ENCODE measurements around the gene CAPN12.

CAPN12 gene

DNA sequence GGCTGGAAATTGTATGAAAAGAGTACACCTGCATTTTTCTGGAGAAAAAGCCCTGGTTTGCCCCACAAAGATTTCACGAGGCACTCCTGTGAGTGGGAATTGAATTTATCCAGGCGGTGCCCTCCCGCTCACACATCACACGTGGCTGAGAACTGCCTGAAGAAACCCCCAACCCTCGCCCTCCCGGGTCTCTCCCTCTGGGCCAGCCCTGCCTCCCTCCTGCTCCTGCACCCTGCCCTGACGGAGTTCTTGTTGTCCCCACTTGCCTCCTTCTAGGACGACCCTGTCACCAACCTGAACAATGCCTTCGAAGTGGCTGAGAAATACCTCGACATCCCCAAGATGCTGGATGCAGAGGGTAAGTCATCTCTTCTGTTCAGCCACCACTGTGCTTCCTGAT lies 35.2 kb downstream of the CAPN12 start:
- DNase-seq: no peak

DNA sequence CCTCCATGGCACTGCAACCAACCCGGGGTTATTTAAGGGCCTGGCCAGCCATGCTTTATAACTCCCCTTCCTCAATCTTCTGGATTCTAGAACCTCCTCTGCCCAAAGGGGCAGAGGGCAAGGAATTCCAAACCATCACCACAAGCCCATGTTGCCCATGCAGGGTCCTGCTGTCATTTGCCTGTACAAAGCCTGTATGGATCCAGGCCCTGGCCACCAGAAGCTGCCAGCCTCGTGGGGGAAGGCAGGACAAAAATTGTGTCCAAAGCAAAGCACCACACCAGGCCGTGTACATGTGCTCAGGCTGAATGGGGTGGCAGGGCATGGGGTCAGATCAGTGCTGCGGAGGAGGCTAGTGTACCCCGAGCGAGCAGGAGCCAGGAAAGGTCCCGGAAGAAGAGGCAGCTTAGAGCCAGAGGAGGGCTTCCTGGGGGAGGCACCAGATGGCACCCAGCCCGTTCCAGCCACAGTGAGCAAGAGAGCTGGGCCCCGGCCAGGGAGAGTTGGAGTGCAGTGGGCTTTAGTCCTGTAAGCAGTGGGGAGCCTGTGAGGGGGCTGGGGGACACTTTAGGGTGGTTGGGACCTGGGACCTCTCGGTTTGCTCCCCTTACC lies 35.8 kb downstream of the CAPN12 start:
- DNase-seq: no peak

DNA sequence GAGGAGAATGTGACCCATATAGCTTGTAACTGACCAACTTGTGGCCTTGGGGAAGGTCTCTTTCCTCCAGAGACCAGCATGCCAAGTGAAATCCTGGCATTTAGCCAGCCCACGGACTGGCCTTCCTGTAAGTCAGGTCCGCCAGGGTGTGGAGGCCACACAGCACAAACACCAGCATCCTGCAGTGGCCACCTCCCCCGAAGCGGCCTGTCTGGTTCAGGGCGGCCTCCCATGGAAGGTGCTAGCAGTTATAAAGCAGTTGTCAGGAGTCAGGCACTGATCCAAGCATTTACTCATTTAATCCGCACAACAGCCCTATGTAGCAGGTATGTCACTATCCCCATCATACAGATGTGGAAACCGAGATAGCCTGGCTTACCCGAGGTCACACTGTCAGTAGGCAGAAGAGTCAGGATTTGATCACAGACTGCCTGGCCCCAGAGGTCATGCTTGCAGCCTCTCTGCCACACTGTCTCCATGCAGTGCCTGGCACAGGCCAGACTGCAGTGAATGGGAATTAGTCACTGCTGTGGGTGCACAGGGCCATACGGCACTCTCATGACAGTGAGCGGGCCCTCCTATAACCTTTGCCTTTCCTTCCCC lies 36.7 kb downstream of the CAPN12 start:
- DNase-seq: no peak

DNA sequence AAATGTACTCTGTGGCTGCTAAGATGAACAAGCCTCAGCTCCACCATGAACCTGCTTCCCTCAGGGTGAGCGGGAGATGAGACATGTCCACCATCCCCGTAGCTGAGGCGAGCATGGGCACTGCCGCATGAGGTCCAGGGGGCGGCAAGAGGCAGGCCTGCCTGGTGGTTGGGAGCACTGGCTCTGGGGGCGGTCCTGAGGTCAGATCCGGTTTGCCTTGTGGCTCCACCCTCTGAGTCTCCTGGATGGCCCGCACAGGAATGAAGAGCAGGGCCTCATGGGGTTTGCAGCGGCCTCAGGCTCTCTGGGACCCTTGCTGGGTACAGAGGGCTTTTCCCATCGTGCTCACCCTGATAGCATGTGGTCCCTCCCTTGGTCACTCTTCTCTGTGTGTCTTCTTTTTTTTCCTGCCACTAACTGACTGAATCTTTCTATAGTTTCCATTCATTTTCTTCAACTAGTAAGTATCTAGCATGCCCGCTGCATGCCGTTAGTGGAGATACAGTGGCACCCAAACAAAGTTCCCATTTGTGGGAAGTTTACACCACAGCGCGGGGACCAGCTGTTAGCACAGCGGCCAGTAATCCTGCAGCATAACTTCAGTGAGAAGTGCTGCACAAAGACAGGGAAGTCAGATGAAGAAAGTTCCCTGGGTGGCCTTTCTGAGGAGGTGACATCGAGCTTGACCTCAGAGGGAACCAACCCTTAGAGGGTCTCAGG lies 37.3 kb downstream of the CAPN12 start:
- no peak for DNase-seq

DNA sequence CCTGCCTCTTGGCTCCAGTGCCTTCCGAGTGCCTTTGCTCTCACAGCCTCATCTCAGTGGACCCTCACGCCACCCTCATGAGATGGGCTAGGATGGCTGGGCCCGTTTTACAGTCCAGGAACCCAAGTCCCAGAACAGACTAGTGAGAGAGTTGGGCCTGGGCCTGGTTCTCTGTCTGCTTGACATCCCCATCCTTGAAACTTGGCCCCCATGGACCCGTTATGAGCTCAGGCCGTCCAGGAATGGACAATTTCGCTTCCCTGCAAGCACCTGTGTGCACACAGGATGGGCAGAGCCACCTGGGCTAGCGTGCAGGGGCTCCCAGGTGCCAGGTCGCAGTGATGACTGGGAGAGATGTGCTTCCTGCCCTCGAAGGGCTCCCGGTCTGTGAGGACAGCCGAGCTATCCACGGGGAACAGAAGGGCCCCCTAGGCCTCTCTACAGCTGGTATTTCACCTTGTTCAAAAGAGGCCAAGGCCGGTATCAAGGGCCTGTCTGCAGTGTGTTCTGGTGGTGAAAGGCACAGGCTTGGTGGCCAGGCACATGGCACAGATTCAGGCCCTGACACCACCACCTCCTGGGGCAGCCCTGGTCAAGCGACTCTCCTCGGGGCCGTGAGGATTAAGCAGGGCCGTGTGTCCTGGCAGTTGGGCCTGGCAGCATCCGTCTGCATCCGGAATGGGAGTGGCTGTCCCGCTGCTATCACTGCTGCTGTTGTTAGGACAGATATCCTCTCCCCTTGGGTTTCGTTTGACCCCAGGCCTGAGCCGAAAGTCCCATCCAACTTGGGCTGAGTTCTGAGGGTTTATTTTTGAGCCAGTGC lies 38.9 kb downstream of the CAPN12 start:
- no peak for DNase-seq

DNA sequence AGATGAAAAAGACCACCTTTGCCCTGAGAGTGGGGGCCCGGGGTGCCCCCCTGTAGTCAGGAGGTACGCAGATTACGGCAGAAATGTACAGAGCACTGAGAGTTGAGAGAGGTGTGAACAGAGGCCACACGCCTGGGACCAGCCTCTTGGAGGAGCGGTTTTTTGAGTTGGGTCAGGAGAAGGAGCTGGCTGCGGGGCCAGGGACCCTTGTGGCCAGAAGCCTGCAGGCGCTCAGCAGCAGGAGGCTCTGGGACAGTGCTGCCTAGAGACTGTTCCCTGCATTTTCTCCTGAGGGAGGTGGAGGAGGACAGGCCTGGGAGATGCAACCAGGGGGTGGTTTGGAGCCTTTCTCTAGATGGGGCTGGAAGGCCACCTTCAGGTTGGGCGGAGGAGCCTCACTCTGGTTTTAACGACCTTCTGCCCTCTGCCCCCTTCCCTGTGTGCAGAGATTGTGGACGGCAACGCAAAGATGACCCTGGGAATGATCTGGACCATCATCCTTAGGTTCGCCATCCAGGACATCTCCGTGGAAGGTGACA lies 39.7 kb downstream of the CAPN12 start:
- no peak for DNase-seq

DNA sequence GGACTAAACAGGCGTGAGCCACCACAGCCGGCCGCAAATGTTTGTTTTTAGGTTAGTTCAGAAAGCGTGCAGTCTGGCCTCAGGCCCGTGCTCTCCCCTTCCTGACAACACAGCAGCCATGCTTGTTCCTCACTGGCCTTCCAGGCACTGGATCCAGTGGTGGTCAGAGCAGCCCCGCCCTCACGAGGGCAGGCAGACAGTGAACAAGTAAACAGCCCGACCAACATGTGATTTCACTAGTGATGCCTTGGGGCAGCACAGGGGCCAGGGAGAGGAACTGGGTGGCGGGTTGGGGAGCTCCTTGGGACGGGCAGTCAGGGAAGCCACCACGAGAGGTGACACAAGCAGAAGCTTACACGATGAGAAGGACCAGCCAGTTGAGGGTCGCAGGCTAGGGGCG lies 40.8 kb downstream of the CAPN12 start:
- no peak for DNase-seq

DNA sequence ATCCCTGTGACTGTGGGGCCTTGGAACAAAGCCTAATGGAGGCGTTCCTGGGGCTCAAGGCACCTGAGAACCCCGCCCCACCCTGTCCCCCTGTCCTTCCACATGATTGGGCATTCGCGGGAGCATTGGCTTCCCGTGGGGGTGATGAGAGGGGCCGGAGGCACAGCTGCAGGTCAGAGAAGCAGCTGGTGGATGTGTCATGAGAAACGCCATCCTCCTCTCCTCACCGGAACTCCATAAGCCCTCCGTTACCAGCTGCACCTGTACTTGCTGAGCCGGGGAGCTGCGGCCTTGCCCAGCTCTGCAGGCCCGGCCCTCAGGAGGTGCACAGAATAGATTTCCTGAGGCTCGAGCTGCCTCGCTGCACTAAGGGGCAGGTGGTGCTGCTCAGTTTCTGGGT lies 42.0 kb downstream of the CAPN12 start:
- DNase-seq: no peak

DNA sequence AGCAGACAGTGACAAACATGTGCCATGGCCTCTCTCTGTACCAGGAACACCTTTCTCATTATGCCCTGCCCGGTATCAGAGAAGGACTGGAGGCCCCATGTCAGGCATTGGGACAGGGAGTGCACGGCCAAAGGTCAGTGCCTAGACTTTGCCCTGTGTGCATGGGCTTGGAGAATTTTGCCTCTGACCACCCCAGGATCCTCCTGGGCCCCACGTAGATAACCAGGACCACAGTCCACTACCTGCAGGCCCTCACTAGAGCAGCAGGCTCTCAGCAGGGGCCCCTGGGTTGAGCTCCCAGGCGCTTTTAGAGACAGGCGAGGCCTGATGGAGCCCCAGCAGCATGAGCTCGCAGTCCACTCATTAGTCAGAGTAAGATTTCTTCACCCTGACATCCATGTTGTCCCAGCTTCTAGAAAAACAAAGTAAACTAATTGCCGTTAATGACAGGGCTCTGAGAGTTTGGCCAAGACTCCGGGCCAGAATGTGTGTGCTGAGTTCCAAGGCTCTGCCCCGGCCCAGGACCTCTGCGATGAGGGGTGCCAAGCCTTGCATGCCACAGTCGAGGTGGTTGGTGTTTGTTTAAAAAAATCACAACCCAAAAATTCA lies 42.7 kb downstream of the CAPN12 start:
- no peak for DNase-seq

DNA sequence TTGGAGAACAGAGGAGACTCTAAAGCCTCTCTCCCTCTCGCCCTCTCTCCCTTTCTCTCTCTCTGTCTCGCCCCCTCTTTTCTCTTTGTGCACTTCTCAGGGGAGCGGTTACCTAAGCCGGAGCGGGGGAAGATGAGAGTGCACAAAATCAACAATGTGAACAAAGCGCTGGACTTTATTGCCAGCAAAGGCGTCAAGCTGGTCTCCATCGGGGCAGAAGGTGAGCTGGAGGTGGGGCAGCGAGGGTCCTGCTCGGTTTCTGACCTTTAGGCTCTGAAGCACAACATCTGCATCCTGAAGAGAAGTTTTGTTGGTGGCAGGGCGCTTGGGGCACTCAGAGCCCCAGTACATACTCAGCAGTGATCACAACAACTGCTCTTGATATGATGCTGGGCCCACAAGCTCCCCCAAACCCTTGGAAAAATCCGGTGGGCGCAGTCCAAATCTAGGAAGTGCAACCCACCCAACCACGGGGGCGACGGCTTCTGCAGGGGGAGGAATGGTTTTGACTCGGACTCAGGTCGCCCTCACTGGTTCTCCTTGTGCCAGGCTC lies 43.3 kb downstream of the CAPN12 start:
- no peak for DNase-seq

DNA sequence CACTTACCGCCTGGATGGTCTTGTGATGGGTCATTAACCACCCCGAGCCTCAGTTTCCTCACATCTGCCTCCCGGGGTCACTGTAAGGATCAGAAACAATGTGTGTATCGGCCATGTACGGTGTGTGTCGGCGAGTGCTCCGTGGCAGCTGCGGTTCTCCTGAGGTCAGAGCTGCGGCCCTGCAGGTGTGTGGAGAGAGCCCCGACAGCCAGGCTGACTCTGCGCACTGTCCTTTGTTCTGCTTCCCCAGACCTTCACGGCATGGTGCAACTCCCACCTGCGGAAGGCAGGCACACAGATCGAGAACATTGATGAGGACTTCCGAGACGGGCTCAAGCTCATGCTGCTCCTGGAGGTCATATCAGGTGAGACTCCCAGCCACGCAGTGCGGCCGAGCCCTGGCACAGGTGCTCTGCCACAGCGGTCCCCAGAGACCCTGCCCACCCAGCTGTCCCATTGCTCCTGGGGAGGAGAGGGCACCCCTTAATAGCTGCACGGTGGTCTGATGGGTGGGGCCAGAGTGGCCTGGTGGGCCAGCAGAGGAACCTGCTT lies 43.8 kb downstream of the CAPN12 start:
- no peak for DNase-seq

DNA sequence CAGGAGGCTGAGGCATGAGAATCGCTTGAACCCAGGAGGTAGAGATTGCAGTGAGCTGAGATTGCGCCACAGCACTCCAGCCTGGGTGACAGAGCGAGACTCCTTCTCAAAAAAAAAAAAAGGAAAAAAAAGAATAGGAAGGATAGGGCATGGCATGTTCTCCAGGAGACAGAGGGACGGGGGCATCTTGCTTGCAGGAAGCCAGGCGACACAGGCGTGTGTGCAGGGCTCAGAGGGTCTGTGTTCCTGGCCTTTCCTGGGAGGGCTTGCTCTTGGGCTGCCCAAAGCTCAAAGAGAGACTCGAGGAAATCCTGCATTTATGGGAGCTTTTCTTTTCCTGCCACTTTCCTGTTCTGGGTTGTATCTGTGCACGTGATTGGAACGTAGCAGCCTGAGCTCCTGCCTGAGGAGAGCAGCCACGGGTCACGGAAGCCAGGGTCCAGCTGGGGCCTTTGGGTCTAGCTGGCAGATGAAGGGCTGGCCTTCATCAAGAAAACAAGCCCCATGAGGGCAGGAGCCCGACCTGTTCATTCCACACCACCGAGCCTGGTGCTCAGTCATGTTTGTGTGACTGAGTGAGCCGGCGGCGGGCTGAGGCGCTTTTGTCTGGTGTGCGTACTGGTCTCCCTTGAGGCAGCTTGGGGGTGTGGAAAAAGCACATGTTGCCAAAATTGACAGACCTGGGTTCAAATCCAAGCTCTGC lies 44.5 kb downstream of the CAPN12 start:
- no peak for DNase-seq

DNA sequence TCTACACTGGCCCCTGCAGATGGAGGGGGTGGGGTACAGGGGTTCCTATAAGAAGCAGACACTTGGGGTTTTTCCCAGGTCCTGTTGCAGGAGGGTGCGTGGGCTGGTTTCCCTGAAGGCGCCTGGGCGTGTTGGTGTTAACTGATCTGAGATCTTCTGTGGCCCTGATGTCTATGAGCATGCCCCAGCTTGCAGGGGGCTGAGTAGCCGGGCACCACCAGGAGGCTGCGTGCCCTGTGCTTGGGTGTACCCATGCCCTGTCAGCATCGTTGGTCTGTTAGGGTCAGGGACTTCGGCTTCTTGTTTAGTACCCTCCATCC lies 45.3 kb downstream of the CAPN12 start:
- no peak for DNase-seq

DNA sequence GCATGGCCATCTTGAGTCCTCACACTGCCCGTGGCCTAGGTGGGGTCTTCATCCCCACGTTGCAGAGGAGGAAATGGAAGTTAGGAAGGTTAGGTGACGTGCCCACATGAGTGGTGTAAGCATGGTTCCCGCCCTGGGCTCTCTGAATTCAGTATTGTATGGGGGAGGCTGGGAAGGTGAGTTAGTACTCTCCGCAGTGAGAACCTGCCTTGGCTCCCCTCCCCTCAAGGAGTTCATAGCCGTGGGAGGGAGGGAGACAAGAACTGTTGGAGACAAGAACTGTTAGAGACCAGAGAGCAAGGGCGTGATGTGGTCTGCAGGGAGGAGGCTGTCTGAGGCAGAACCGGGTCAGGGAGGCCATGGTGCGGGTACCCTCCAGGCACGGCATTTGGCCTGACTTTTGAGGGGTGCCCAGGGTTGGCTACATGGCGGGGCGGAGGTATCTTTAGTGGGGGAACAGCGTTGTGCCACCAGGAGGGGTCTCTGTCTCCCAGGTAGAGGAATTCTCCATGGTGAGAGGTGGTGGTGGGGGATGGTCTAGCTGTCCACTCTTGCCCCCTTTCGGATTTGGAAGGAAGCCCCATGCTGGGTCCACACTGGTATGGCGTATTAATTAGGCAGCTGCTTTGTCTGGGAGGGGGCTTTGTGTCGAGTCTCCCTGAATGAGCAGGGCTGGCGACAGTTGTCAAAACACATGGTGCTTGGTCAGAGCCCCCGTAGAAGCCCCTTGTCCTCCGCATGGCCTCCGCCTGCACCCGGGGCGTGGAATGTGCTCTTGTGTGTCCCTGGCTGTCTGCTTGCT lies 45.8 kb downstream of the CAPN12 start:
- no peak for DNase-seq

DNA sequence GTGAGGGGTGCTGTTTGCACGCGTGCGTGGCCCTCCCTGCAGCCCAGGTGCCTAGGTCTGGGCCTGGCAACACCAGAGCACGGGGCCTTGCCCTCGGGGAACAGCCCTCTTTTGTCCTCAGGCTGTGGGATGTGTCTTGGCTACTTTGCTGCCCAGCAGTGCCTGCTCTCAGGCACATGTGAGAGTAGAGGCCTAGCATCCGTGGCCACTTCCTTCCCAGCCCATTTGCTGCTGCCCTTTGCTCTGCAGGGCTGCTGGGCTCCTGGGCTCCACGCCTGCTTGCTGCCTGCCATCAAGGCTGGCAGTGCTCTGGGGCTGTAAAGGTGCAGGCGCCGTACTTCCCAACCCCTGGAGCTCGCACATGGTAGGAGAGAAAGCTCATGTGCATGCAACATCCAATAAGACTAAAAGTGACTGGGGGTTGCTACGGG lies 46.6 kb downstream of the CAPN12 start:
- DNase-seq: no peak

DNA sequence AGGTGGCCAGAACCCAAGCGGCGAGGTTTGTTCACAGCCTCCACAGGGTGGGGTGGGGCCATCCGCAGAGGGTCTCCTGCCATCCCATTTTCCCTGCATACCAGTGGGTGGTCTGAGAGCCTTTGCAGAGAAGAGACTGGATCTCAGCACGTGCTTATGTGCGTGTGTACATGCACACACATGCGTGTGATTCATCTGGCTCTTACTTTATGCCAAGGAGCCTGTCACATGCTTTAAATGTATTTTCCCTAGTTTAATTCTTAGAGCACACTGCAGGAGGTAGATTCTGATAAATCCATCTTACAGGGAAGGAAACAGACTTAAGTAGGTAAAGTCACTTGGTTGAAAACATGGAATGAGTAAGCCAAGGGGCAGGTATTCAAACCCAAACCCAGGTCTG lies 47.1 kb downstream of the CAPN12 start:
- DNase-seq: no peak

DNA sequence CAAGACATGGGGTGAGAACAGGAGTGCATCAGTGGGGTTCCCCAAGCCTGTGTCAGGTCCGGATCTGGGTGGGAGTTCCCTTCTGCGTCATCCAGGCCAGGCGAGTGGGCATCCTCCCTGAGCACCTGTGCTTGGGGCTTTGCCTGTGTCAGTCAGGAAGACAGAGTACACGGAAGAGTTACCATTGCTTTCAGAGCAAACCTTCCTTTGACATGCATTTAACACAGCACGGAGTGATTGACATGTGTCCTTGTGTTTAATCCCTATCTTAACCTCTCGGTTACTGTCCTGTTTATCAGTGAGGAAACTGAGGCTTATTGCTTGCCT lies 47.6 kb downstream of the CAPN12 start:
- no peak for DNase-seq

DNA sequence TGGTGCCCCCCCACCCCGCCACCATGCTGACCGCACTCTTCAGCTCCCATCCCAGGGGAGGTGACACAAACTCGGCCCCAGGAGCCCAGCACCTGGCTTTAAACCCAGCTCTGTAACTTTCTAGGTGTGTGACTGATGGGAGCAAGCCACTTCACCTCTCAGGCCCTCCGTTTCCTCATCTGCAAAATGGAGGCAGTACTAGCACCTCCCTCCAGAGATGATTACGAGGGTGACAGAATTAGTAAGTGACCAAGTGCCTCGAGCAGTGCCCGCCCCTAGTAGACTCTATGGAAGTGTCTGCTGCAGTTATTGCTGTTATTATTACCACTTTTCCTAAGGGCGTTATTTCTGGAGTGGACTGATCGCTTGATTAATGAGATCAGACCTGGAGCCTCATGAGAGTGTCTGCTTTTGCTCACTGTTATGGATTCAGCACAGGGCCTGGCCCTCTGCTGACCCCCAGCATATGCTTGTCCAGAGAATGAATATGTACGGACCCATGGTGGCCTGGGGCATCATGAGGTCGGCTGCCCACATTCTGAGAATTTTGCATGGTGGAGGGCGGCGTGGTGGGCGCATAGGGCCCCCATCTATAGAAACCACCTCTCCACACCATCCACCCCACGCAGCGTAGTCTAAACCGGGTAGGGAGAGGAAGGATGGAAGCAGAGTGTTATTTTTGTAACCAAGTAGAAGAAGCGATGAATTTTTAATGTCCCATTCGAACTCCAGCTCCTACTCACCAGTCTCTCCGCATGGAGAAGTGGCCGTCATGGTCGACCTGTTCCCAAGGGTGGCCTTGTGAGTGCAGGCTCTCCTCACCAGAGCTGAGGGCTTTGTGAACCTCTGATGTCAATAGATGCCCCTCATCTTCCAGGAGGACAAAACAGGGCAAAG lies 48.2 kb downstream of the CAPN12 start:
- no peak for DNase-seq

DNA sequence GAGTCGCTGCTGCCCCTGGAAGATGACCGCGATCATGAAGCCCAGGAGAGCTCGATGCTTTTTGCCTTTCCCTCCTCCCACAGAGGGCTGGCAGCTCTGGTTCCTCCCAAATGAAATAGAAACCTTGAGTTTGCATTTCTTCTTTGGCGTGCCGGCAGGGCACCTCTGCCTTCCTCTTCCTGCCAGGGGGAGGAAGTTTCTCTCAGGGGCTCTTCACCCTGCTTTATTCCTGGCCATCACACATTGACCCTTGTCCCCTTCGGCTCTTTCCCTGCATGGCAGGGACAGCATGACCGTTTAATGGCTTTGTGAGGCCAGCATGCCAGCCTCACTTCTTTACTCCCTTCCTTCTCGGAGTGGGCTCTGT lies 49.0 kb downstream of the CAPN12 start:
- no peak for DNase-seq
